WTC11 (cell line): ENCODE data around the gene U2AF2. TPM values are rescaled to one million over a fixed set of nuclear protein-coding genes. Genes with fewer than 3 reads are reported as not detected.

Experiments used
- ATAC-seq: fragments of 200-7000 bp; cut with Tn5 transposase; 2 replicates; pipeline ENCODE4 v1.10.0; 2021; ENCODE audit warnings: mild to moderate bottlenecking, moderate library complexity
- CTCF ChIA-PET: fragments of 300-600 bp; sonication (Branson Sonifier 250); formaldehyde crosslinking; loops from one replicate; lab custom pipeline; 2021; ENCODE audit warnings: antibody characterized with exemption; lab: Charles Lee
- POLR2A ChIA-PET: fragments of 350-600 bp; sonication (Branson Sonifier 250); formaldehyde crosslinking; loops from one replicate; lab custom pipeline; 2021; ENCODE audit warnings: antibody characterized with exemption; lab: Charles Lee
- DNase-seq: peaks from one replicate; pipeline ENCODE4 v3.0.0; 2021; ENCODE audit warnings: low spot score
- H3K27ac Mint-ChIP-seq: 2 replicates; pipeline ENCODE4 v1.8.0; 2021; ENCODE audit warnings: mixed read lengths
- H3K27me3 Mint-ChIP-seq: 2 replicates; pipeline ENCODE4 v1.8.0; 2021; ENCODE audit warnings: low read depth, mild to moderate bottlenecking, moderate library complexity, mixed read lengths
- H3K36me3 Mint-ChIP-seq: 2 replicates; pipeline ENCODE4 v1.8.0; 2021; ENCODE audit warnings: mixed read lengths
- H3K4me1 Mint-ChIP-seq: 2 replicates; pipeline ENCODE4 v1.8.0; 2022; ENCODE audit warnings: mixed read lengths
- H3K4me3 Mint-ChIP-seq: 2 replicates; pipeline ENCODE4 v1.8.0; 2021; ENCODE audit warnings: mild to moderate bottlenecking, moderate library complexity, mixed read lengths
- H3K9me3 Mint-ChIP-seq: 2 replicates; pipeline ENCODE4 v1.8.0; 2021; ENCODE audit warnings: mixed read lengths
- ATF1 ChIP-seq: sonication (generic); formaldehyde crosslinking; IDR thresholded peaks from 2 replicates; pipeline ENCODE4 v1.8.1; 2023; ENCODE audit warnings: mild to moderate bottlenecking, moderate library complexity, missing genetic modification reagents
- ATF2 ChIP-seq: sonication (generic); formaldehyde crosslinking; IDR thresholded peaks from 2 replicates; pipeline ENCODE4 v1.8.1; 2022; ENCODE audit warnings: low read depth, missing genetic modification reagents, borderline replicate concordance
- ATF6 ChIP-seq: sonication (generic); formaldehyde crosslinking; IDR thresholded peaks from 2 replicates; pipeline ENCODE4 v1.8.1; 2023; ENCODE audit warnings: mild to moderate bottlenecking, missing genetic modification reagents
- EMX1 ChIP-seq: fragments of 250-450 bp; sonication (Bioruptor Pico); IDR thresholded peaks from 2 replicates; pipeline ENCODE4 v1.8.0; 2021; ENCODE audit warnings: mild to moderate bottlenecking
- ESRRA ChIP-seq: sonication (generic); formaldehyde crosslinking; IDR thresholded peaks from 2 replicates; pipeline ENCODE4 v1.8.1; 2022; ENCODE audit warnings: mild to moderate bottlenecking, missing genetic modification reagents, borderline replicate concordance
- ETV6 ChIP-seq: sonication (generic); formaldehyde crosslinking; IDR thresholded peaks from 2 replicates; pipeline ENCODE4 v1.8.1; 2022; ENCODE audit warnings: mild to moderate bottlenecking, missing genetic modification reagents
- HMGXB4 ChIP-seq: sonication (generic); formaldehyde crosslinking; IDR thresholded peaks from 2 replicates; pipeline ENCODE4 v1.8.1; 2023; ENCODE audit warnings: mild to moderate bottlenecking, moderate library complexity, missing genetic modification reagents
- JUN ChIP-seq: sonication (generic); formaldehyde crosslinking; IDR thresholded peaks from 2 replicates; pipeline ENCODE4 v1.8.0; 2023; ENCODE audit warnings: mild to moderate bottlenecking, missing genetic modification reagents
- MLX ChIP-seq: sonication (generic); formaldehyde crosslinking; IDR thresholded peaks from 2 replicates; pipeline ENCODE4 v1.8.1; 2023; ENCODE audit warnings: mild to moderate bottlenecking, missing genetic modification reagents, moderate library complexity
- MXD4 ChIP-seq: fragments of 250-450 bp; sonication (Bioruptor Pico); IDR thresholded peaks from 2 replicates; pipeline ENCODE4 v1.8.0; 2021; ENCODE audit warnings: mild to moderate bottlenecking, moderate library complexity, borderline replicate concordance
- NFE2L1 ChIP-seq: sonication (generic); formaldehyde crosslinking; IDR thresholded peaks from 2 replicates; pipeline ENCODE4 v1.8.1; 2023; ENCODE audit warnings: missing genetic modification reagents
- NR1H2 ChIP-seq: sonication (generic); formaldehyde crosslinking; IDR thresholded peaks from 2 replicates; pipeline ENCODE4 v1.9.0; 2021; ENCODE audit warnings: mild to moderate bottlenecking, moderate library complexity, missing genetic modification reagents
- PRRX2 ChIP-seq: fragments of 250-450 bp; sonication (Bioruptor Pico); IDR thresholded peaks from 2 replicates; pipeline ENCODE4 v1.8.0; 2021; ENCODE audit warnings: mild to moderate bottlenecking
- SOX15 ChIP-seq: fragments of 250-450 bp; sonication (Bioruptor Pico); IDR thresholded peaks from 2 replicates; pipeline ENCODE4 v1.9.0; 2021; ENCODE audit warnings: mild to moderate bottlenecking
- STAT6 ChIP-seq: sonication (generic); formaldehyde crosslinking; conservative IDR thresholded peaks from 2 replicates; pipeline ENCODE4 v1.8.1; 2023; ENCODE audit warnings: mild to moderate bottlenecking, low read depth, missing genetic modification reagents, moderate library complexity
- TCF7 ChIP-seq: sonication (generic); formaldehyde crosslinking; IDR thresholded peaks from 2 replicates; pipeline ENCODE4 v1.8.0; 2022; ENCODE audit warnings: mild to moderate bottlenecking, low read depth, missing genetic modification reagents, moderate library complexity
- ZBTB21 ChIP-seq: sonication (generic); formaldehyde crosslinking; IDR thresholded peaks from 2 replicates; pipeline ENCODE4 v1.8.1; 2023; ENCODE audit warnings: mild to moderate bottlenecking, missing genetic modification reagents, borderline replicate concordance
- ZNF232 ChIP-seq: sonication (generic); formaldehyde crosslinking; IDR thresholded peaks from 2 replicates; pipeline ENCODE4 v1.8.0; 2022; ENCODE audit warnings: mild to moderate bottlenecking, missing genetic modification reagents
- ZNF281 ChIP-seq: sonication (generic); formaldehyde crosslinking; IDR thresholded peaks from 2 replicates; pipeline ENCODE4 v1.8.0; 2023; ENCODE audit warnings: mild to moderate bottlenecking, missing genetic modification reagents
- ZNF512 ChIP-seq: sonication (generic); formaldehyde crosslinking; IDR thresholded peaks from 2 replicates; pipeline ENCODE4 v1.8.1; 2022; ENCODE audit warnings: missing genetic modification reagents, borderline replicate concordance
- ZSCAN18 ChIP-seq: fragments of 250-450 bp; sonication (Bioruptor Pico); IDR thresholded peaks from 2 replicates; pipeline ENCODE4 v2.1.2; 2022; ENCODE audit warnings: mild to moderate bottlenecking, moderate library complexity
- total RNA-seq: library from RNA; stranded (reverse); gene quantifications from 3 replicates; pipeline ENCODE4 v1.2.3, GENCODE V29; 2021

The U2AF2 gene
- total RNA-seq, 1 experiment from 2014 or later = 302 TPM

GRCh38 chr19:55636723-55637122 lies 18.1 kb upstream of the U2AF2 start:
- H3K4me1 Mint-ChIP-seq = peaks cover 32% of the 10 kb centered on the region
- peak overlapping the region; percentile 82 for H3K27ac Mint-ChIP-seq
- no peak for TF ChIP-seq MXD4 (CRISPR knock-in tag)
- TF ChIP-seq ZNF512 (CRISPR knock-in tag) = no peak
- no peak for TF ChIP-seq EMX1
- TF ChIP-seq ZSCAN18 (CRISPR knock-in tag) = no peak
- TF ChIP-seq ATF2 (CRISPR knock-in tag) = no peak
- TF ChIP-seq PRRX2 (CRISPR knock-in tag) = no peak
- no peak for TF ChIP-seq ATF1 (CRISPR knock-in tag)
- TF ChIP-seq NFE2L1 (CRISPR knock-in tag) = no peak
- no peak for TF ChIP-seq MLX (CRISPR knock-in tag)
- TF ChIP-seq ZNF281 (CRISPR knock-in tag) = no peak
- no peak for TF ChIP-seq ZNF232 (CRISPR knock-in tag)
- TF ChIP-seq ZBTB21 (CRISPR knock-in tag) = no peak
- TF ChIP-seq ETV6 (CRISPR knock-in tag) = no peak
- TF ChIP-seq, all 79 proteins: peak for 0
- Mint-ChIP-seq H3K9me3 (peaks cover 4% of the 10 kb centered on the region), H3K27me3 (peaks cover 9% of the 10 kb centered on the region), H3K4me3 (peak overlapping the region; percentile 100), H3K36me3 (peaks cover 16% of the 10 kb centered on the region)
- POLR2A ChIA-PET = no interaction called here
- CTCF ChIA-PET = interaction anchor here (1.0 to 2.9 kb wide), 5 partner anchors 12 to 169 kb away, joined by 3 to 10 read pairs (median 4); partner anchors contain the start of genes ZNF784 and ZNF865
- DNase-seq = no peak
- no peak for ATAC-seq

- Mint-ChIP-seq H3K36me3 (peaks cover 16% of the 10 kb centered on the region), H3K4me3 (no peak overlapping the region), H3K27ac (no peak overlapping the region; the same call in 1 of the 2 replicates), H3K4me1 (peaks cover 30% of the 10 kb centered on the region), H3K27me3 (peaks cover 9% of the 10 kb centered on the region), H3K9me3 (peaks cover 4% of the 10 kb centered on the region)
- no peak for DNase-seq
- ChIA-PET POLR2A (interaction anchor here (0.6 kb wide), 1 partner anchor 687 kb away, joined by 3 read pairs; no protein-coding TSS in a partner anchor), CTCF (interaction anchor here (0.8 to 2.1 kb wide), 4 partner anchors 16 to 134 kb away, joined by 4 to 10 read pairs (median 6); partner anchors contain the start of gene ZNF865)
- no peak for ATAC-seq
- TF ChIP-seq SOX15 (CRISPR knock-in tag) (no peak), ETV6 (CRISPR knock-in tag) (no peak), TCF7 (CRISPR knock-in tag) (no peak), NR1H2 (CRISPR knock-in tag) (no peak), ESRRA (CRISPR knock-in tag) (no peak), JUN (CRISPR knock-in tag) (no peak), STAT6 (CRISPR knock-in tag) (no peak), HMGXB4 (CRISPR knock-in tag) (no peak), ATF6 (CRISPR knock-in tag) (no peak)
Measured at GRCh38 chr19:55637534-55637933, 17.3 kb upstream of the U2AF2 start.
